LHCN-M2 (cell line): ENCODE results near the gene GRIK3. TPM values are rescaled to one million over a fixed set of nuclear protein-coding genes. Genes with fewer than 3 reads are reported as not detected.

Source experiments
- DNase-seq: peaks from one replicate; pipeline ENCODE4 v3.0.0-alpha.2; 2012; ENCODE audit warnings: low read depth
- total RNA-seq: library from RNA; depleted of rRNA; stranded (reverse); fragments of >200 nt; gene quantifications from 2 replicates; pipeline ENCODE4 v1.2.3, GENCODE V29; 2014

The GRIK3 gene
- total RNA-seq, 1 experiment from 2014 or later = not detected

DNA sequence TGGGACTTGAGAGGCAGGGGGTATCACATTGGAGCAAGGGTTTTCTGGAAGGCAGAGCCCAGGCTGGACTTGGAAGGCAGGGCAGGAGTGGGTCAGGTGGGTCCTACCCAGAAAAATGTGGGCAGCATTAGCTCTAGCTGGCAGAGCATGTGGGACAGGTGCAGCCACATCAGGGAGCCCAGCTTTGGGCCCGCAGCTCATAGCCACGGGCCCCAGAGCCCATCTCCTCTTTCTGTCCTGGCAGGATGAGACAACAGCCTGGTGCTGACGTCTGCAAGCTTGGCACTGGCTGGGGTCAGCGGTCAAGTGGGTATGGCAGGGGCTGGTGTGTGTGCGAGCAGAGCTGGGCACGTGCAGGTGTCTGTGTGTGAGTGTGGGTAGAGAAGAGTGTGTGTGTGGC lies 154.7 kb downstream of the GRIK3 start:
- DNase-seq = no peak

DNA sequence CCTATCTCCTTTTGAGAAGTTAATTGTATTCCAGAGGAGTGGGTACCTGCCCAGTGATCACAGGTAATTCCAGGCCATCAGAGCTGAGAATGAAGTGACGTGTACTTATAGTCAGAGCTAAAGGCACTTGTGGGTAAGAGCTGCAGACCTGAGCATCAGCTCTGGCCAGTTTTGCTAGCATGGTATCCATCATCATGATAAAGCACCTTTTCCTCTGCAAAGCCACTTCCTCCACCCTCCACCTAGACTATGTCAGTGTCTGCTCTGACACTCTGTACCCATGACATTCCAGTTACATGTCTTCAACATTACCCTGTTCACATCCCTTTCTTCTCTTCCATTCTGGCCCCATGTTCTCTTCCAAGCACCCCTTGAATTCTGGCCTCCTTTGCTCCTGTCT lies 157.3 kb downstream of the GRIK3 start:
- DNase-seq = no peak

DNA sequence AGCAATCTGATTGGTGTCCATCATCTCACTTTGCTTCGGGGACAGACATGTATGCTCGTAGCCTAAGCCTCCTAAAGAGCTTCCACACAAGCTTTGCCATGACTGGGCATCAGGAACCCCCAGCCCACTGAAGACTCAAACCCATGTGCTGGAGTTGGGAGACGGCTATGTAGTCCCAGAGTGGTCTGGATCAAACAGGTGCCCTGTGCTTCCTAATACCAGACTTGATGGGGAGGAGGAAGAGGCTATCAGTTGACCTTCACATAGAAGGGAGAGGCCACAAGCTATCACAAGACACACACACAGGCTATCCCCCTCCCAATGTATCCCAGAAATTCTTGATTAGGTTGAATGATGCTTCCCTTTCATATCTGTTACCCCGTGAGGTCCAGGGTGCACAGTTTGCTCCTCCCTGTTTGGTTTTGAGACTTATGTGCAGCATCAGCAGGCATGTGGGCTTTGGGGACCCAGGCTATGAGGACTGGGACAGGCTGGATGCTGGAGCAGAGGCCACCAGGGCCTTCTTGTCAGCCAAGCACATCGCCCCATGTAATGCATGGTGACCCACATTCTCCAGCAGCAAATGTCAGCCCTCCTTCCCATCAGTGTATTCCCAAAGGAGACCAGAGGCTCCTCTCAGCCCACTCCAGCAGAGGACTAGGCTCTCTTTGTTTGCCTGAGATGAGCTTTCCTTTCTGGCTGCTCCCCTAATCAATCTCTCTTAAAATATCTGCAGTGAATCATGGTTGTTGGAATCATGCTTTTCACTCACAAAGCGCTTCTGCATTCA lies 159.8 kb downstream of the GRIK3 start:
- DNase-seq = no peak

DNA sequence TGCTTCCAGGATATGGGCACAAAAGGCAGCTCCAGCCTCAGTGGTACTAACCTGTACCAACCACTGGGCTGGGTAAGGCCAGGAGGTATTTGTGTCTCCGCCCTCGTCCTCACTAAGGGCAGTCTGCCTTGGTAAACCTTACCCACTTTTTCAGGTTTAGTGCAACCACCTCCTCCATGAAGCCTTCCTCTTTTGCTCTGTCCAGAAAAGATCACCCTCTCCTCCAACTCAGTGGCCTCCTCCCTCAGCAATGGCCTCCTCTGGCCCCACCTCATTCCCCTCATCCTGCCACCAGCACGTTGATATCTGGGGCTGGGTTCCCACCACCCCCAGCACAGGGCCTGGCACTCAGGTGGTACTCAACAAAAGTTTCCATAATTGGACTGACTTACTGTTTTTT lies 161.5 kb downstream of the GRIK3 start:
- no peak for DNase-seq

DNA sequence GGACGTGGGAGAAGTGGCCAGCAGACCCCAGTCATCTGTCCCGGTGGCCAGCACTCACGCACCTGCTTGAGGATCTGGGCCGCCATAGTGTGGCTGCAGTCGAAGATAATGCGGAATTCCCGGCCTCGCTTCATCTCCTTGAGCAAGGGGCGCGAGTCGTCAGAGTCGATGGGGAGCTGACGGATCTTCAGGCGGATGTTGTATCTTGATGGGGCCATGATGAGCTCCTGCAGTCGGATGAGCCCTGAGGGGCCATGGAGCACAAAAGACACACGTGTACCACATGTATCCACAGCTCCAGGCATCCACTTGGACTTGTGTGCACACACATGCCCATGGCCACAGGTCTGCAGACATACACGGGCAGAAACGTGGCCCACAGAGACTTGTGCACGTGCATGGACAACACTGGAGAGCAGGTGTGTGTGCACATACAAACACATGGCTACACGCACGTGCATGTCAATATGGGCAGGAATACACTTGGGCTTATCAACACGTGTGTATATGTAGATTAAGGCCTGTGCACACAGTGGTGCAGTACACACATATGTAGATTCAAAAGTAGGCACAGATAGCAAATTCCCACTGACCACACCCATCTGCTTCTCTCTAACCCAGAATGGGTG lies 162.1 kb downstream of the GRIK3 start:
- DNase-seq = no peak

DNA sequence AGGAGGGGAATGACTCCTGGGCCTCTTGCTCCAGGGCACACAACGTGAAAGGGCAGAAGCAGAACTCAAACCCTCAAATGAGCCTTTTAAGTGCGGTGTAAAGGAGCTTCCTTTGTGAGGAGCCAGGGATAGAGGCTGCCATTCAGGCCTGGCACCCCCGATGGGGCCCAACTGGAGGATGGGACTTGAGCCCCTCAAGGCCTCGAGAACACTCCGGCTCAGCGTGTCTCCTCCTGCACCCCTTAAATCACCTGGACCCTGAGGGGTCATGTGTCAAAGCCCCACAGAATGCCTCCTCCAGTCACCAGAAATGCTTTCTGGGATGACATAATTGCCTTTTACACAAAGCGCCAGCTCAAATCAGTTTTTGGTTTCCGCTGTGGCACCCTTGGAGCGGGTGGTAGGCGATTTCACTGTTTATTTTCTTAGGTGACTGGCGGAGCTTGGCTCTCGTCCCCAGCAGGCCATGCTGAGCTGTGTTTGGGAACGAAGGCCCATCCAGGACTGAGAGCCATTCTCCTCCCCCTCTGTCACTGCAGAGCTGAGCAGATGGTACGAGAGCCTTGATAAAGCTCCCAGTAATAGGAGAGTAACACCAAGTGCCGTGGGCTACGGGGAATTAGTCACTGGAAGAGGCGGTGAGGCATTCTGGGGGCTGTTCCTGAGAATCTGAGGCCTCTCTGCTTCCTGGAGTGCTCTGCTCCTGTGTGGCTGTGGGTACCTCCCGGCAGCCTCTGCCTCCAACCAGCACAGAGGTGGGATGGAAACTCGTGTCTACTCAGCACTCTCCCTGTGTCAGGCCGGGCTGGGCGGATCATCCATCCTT lies 163.0 kb downstream of the GRIK3 start:
- no peak for DNase-seq

DNA sequence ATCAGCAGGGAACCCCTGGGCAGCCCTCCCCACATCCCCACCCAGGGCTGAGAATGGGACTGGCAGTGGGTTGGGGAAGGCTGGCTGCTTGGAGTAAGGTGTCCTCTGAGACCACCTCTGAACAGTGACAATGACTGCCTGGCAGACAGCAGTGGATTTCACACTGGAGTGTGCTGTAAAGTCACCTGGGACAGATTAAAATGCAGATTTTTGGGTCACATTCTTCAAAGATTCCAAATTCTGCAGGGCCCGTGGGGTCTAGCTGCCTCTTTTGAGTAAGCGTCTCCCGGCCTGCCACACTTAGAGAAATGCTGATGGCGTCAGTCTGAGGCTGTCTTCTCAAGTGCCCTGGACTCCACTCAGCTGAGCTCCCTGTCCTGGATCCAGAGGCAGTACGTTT lies 164.5 kb downstream of the GRIK3 start:
- no peak for DNase-seq

DNA sequence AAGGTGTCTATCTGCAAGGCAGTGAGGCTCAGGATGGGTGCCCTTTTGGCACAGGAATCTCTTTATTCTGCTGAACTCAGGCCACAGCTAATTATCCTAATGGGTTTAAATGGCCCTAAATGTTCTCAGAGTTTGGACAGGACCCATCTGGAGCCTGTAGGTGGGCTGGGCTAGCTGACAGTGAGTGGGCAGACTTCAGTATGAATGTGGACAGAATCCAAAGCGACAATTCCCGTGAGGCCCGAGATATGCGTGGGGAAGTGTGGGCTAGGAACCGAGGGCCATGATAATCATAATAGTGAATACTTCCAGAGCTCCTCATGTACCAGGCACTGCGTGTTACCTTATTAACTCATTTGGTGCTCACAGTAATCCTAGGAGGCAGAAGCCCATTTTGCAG lies 165.3 kb downstream of the GRIK3 start:
- no peak for DNase-seq

DNA sequence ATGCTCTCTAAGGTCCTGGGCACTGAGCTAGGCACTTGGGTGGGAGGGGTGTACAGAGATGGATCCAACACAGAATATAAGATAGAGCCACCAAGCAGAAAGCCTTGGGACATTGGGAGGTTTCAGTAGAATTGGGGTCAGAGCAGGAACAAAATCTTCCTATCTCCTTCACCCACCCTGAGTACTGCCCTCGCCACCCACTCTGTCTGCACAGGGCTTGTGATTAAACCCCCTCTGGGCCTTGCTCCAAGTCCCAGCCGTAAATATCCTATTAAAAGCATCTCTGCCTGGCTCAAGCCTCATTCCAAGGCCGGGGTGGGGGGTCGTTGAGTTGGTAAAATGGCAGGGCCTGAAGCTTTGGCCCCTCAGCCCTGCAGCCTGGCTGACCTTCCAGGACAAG lies 166.7 kb downstream of the GRIK3 start:
- DNase-seq = no peak

DNA sequence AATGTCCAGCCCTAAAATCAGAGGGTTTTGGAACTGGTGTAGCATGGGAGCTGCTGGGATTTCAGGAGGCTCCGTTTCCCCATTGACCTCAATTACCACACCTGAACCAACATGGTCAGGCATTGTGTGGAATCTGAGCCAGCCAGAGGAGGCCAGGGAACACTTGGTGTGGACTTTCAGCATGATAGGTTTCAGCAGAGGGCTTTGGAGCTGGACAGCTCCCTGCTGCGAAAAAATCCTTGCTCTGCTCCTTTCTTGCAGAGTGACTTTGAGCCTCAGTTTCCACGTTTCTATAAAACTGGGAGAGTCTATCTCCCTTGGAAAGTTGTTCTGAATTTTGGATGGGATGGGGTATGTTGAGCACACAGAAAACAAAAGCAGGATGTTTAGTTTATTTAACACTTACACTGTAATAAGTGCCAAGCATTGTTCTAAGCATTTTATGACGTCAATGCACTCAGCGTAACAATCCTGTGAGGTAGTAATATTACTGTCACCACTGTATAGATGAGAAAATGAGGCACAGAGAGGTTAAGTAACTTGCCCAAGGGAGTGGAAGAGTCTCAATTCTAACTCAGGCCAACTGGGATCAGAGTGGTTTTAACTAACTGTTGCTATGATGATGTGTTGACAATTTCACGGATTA lies 168.0 kb downstream of the GRIK3 start:
- no peak for DNase-seq

DNA sequence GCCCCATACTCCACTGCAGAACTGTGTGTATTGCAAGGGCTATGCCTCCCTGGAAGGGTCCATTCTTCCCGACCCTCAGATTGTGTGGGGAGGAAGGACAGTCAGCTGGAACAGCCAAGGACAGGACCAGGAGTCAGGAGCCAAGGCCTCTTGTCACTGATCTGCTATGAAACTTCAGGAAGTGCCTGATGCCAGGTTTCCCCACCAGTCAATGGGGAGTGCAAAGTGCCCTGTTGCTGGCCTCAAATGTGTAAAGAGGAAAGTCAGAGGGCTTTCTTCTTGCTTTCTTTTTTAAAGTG lies 168.8 kb downstream of the GRIK3 start:
- no peak for DNase-seq

DNA sequence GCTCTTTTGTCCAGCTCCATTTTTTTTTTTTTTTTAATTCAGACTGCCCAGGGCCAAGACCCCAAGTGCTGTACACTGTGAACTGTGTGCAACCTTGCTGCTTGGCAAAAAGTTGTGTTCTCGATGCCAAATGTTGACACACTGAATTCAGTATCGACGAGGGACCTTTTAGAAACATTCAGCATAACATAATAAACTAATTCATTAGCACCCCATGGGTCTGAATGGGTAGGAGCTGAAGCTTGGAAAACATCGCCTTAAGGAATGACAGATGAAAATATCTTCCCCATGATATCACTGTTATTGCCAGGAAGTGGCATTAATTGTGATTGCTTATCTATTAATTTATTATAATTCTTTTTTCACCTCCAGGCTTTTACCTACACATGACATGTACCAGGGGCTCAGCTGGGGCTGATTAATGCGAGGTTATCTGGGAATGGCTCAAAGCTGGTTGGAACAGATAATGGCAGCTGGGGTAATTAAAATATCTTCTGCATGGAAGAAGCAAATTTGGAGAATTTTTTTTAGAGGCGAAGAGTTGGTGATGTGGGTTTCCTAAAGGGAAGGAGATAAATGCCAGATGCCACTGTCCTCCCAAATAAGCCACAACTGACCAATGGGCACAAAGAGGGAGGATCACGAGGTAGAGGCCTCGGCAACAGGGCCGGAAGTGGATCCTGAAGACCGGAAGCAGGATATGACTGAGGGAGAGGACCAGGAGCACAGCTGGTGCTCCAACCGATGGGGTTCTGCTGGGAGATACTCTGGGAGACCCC lies 169.3 kb downstream of the GRIK3 start:
- DNase-seq = no peak

DNA sequence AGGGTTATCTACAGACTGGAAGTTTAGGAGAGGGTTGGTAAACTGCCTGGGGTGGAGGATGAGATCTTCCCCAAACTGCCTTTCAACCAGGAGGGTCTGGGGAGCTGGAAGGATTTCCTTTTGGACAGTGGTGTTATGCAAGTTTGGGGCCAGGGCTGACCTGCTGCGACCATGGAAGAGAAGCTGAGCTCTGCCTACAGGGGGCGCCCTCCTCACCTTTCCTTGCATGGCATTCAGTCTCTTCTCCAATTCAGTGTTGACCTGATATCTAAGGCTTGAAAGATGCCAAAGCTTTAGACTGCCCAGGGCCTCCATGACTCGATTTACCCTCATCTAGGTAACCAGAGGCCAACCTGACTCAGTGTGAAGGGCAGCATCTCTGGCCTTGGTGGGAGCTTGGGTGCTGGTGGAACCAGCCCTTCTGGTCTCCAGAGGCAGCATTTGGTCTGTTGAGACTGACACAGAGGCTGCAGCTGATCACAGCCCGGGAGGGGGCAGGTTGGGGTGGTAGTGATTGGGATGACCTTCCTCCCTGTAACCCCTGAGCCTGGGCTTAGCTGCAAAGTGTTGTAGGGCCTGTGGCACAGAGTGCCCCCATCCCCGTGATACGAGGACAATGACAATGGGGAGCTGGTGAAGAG lies 170.0 kb downstream of the GRIK3 start:
- no peak for DNase-seq

DNA sequence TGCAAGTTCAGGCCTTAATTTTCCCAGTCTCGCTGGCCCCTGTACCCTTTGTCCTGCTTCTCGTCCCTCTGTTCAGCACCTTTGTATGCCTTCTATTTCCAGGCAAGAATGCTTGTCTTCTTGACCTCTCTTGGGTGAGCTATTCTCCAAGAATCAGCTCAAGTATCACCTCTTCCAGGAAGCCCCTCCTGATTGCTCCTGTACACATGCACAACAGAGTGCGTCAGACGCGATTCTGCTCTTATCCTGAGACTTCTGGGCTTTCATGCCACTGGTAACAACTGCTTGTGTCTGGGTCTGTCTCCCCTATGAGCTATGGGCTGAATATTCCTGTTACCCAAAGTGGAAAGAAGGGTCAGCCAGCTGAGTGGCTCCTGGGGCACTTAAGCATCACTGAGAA lies 170.8 kb downstream of the GRIK3 start:
- no peak for DNase-seq

DNA sequence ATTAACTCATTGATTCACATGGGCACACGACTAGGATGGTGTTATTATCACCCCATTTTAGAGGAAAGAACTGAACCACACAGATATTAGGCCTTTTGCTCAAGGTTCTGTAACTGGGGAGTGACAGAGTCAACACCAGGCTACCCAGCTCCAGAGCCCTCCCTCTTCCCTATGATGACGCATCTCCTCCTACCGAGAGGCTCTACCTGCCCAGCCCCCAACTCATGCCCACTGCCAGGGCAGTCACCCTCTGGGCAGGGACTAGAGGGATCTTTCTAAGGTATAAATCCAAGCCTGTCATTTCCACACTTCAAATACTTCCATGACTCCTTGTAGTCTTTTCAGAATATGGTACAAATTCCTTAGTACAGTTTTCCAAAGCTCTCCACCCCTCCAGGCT lies 171.3 kb downstream of the GRIK3 start:
- DNase-seq = no peak

DNA sequence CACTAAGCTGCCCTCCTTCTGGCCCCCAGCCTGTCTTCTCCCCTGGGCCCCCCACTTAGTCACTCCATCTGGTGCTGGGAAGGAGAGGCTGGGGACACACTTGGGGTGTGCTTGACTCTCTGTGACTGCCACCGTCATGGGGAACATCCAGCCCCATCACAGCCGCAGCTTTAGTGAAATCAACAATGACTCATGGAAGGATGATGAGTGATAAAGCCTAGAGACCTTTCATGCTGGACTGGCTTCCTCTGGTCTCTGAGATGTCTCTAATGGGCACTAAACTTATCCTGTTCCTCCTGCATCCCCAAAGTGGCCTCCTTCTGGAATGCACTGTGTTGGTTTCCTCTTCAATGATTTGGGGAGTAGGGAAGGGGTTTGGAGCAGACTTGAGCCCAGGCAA lies 172.9 kb downstream of the GRIK3 start:
- no peak for DNase-seq

DNA sequence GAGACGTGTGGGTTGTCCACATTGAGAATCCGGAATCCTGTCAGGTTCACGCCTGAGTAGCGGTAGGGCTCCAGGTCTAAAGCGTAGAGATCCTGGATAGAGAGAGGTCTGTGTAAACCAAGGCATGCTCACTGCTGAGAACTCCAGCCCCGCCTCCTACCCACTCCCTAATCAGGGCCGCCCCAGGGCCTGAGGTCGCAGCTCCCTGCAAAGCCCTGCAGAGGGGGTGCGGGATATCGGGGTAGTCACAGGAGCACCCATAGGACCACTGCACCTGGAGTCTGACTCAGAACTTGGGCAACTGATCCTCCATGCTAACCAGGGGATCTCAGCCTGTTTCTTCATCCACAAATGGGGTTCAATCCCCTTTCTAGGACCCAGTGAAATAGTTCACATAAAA lies 174.4 kb downstream of the GRIK3 start:
- DNase-seq = no peak

DNA sequence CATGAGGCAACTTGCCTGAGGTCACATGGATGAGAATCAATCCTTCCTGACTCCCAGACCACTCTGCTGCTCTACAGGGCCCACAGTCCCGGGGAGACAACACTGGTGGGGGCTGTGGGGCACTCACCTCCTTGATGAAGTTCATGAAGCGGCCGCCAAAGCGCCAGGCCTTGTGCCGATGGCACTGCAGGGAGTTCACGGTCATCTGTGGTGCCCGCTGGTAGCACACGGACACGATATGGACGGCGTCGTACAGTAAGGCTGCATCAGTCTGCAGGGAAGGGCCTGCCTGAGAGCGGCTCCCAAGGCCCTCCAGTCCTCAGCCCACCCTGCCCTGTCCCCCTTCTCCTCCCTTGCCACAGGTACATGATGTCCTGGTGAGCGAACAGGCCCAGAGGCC lies 175.3 kb downstream of the GRIK3 start:
- no peak for DNase-seq

DNA sequence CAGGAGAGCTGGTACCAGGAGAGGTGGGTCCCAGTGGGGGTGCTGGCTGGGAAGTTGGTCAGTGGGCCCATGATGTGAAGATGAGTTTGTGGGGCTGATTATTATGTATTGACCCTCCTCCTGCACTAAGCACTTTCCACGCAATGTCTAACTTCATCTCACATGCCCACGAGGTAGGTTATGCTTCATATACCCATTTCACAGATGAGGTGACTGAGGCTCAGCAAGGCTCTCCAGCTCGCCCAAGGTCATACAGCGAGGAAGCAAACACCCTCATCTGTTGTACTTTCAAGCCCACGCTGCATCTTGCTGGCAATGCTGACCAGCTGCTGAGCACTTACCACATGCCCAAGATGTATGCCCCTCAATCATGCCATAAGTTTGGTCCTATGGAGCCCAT lies 175.8 kb downstream of the GRIK3 start:
- DNase-seq = no peak

DNA sequence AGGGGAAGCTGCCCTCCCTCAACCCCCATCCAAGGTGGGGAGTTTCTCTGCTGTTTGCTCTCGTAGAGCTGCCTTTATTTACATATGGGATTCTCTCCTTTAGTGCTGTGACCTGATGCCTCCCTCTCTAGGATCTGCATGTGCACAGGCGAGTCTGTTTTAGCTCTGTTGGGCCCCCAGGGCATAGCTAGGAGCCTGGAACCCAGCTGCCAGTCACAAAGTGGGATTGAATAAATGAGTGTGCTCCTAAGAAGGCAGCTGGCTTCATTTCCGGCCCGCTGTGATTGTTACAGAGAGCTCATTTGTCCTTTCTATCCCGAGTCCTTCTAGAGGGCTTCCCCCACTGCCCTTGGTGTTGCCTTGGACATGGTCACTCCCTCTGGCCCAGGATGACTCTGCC lies 176.6 kb downstream of the GRIK3 start:
- DNase-seq = no peak
